CD4-positive, alpha-beta T cell treated with Interleukin-6 at 100 ng/mL for 8 hours (primary cell): ENCODE data around the gene HMGN1.

Source experiments
- DNase-seq: peaks from one replicate; pipeline ENCODE4 v3.0.0-alpha.2; 2020; ENCODE audit warnings: mixed read lengths, low spot score

HMGN1 gene

DNA sequence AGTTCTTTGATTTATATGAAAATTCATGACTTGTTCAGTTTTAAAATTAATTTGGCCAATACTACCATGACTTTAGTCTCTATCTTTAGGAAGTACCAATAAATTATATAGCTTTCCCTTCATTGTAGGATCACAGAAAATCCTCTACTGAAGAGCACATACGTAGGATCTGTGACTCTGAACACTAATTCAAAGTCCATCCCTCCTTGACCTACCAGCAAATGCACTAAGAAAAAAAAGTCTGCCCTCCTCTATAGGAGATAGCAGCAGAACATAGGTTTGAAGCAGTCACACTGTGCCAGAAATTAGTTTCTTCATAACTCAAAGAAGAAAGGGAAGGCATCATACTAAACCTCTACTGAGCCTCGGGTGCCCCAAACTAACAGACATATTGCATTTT is 52.0 kb downstream of the HMGN1 start:
- no peak for DNase-seq
